ENCODE data around the gene PPP3CA.

- TF ChIP-seq CTCF (optimal IDR thresholded peaks at IDR 0.05 in 1 of 3, IDR thresholded peaks at IDR 0.05 in 1 of 3, conservative IDR thresholded peaks at IDR 0.05 in 1 of 3; ENCODE audit: extremely low read depth in 1 of 3, insufficient read depth in 2 of 3, low read length in 3 of 3) (no peak), EZH2 (IDR thresholded peaks at IDR 0.05; ENCODE audit: low read length) (no peak)
These were observed 183.4 kb downstream of the PPP3CA start for GRCh38 chr4:101163936-101164335.
